Measurements from ENCODE around the gene QPCT. TPM values are rescaled to one million over a fixed set of nuclear protein-coding genes. Genes with fewer than 3 reads are reported as not detected.
A peak's percentile ranks its signal among the peaks of the same experiment; 100 is the strongest.

QPCT gene
- total RNA-seq, 1 experiment from 2014 or later = not detected

DNA sequence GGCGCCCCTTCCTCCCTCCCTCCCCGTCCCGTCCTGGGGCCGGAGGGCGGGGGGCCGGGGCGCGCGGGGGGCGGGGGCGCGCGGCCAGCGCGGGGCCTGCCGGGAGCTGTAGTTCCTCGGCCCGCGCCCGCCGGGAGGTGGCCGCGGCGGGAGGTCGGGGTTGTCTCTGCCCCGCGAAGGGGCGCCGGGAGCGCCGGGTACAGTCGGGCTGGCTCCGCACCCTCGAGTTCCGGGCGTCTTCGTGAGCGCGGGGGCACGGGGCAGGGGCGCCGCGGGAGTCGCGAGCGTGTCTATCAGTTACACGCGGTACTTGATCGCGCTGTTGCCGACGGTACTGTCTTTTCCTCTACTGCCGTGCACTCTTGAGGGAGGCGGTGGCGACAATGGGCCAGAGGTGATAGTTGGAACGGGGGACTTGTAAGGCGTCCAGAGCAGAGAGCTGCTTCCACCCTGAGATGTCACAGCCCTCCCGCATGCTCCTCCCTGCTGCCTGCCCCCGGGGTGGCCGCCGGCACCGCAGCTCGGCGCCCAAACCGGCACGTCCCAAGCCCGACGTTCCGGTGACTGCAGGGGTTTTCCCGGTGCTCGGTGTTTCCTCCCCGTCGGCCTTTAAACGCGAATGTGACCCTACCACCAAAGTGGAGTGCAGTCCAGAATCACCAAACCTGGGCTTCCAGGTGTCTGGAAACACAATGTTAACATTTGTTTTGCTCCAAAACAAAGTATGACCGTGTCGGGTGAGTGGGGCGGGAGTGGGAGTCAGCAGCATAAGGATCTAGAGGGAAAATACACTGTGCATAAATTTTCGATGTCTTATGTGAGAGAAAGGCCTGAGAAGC lies 19.4 kb upstream of the QPCT start, which contains the start of gene PRKD3:
PRKD3 (minus strand) TSS at position 48 of the 839 bp plus-strand sequence. CDS start 8,309 bp downstream, outside the sequence.
- H3K27me3 ChIP-seq (ENCODE audit: insufficient read depth, low read length) = no peaks in the 10 kb centered on the region
- H3K79me2 ChIP-seq (ENCODE audit: insufficient read depth, low read length) = peaks cover 4% of the 10 kb centered on the region; the same call in 1 of the 2 replicates
- peaks cover 21% of the 10 kb centered on the region for H3K27me3 Mint-ChIP-seq (ENCODE audit: low read depth)
- no peaks in the 10 kb centered on the region for H4K20me1 ChIP-seq (ENCODE audit: control insufficient read depth, insufficient read depth, insufficient read length)
- H3K18ac ChIP-seq (ENCODE audit: insufficient read length, low read depth, low read length) = peak within 1 kb of the TSS; percentile 99
- H3K4me3 Mint-ChIP-seq = peak within 1 kb of the TSS; percentile 89 to 99
- H2BK20ac ChIP-seq (ENCODE audit: low read depth, low read length, poor library complexity, severe bottlenecking) = no peak within 1 kb of the TSS
- H3K23ac ChIP-seq (ENCODE audit: insufficient read length, low read depth, low read length) = peak within 1 kb of the TSS; percentile 39
- no peak within 1 kb of the TSS for H3K27ac ChIP-seq (ENCODE audit: insufficient read length, low read depth, low read length)
- no peak within 1 kb of the TSS for H2BK12ac ChIP-seq (ENCODE audit: insufficient read length, low read depth, low read length)
- no peaks in the 10 kb centered on the region for H3K9me3 ChIP-seq (ENCODE audit: control insufficient read depth, low read depth, low read length)
- H3K9ac ChIP-seq (ENCODE audit: extremely low read depth, insufficient read length, low read length) = peak within 1 kb of the TSS; percentile 92
- no peak within 1 kb of the TSS for H4K8ac ChIP-seq (replicated peaks; ENCODE audit: insufficient read length, low read depth, low read length)
- no peak within 1 kb of the TSS for H3K56ac ChIP-seq (ENCODE audit: insufficient read length, low read depth, low read length)
- no peak within 1 kb of the TSS for H4K91ac ChIP-seq (ENCODE audit: insufficient read length, low read depth, low read length)
- no peak within 1 kb of the TSS for H2BK15ac ChIP-seq (ENCODE audit: low read depth, low read length)
- no peak within 1 kb of the TSS for H2AFZ ChIP-seq (ENCODE audit: low read length)
- TF ChIP-seq CTCF (conservative IDR thresholded peaks at IDR 0.05) = no peak
- no CpG with 5 or more reads among the region's 79 CpGs for WGBS (ENCODE audit: extremely low coverage, insufficient read length, low lambda C conversion rate)
- no peak within 1 kb of the TSS for H2BK5ac ChIP-seq (ENCODE audit: insufficient read length, low read length)
- H2BK120ac ChIP-seq (ENCODE audit: low read depth, low read length, poor library complexity, severe bottlenecking) = no peak within 1 kb of the TSS
- H3K4ac ChIP-seq (ENCODE audit: low read depth, low read length) = no peak within 1 kb of the TSS
- no peak within 1 kb of the TSS for H2AK5ac ChIP-seq (ENCODE audit: insufficient read length, low read length)
- H3K14ac ChIP-seq (ENCODE audit: insufficient read depth, low read length) = peak within 1 kb of the TSS; percentile 98; the same call in 1 of the 2 replicates
- peaks cover 18 to 21% of the 10 kb centered on the region in 2 experiments for H3K4me1 Mint-ChIP-seq
- no peaks in the 10 kb centered on the region for H3K4me1 ChIP-seq (ENCODE audit: insufficient read depth, low read length)
- H3K36me3 Mint-ChIP-seq (ENCODE audit: insufficient read depth in 1 of 3, low read depth in 3 of 3) = peaks cover 7 to 10% (median 8%) of the 10 kb centered on the region in 3 experiments; a peak in 3 of 7 replicates
- H3K27ac Mint-ChIP-seq = peak within 1 kb of the TSS; percentile 94 to 99 (median 97)
- H3K9me3 Mint-ChIP-seq = no peaks in the 10 kb centered on the region
- peak within 1 kb of the TSS; percentile 87 for H3K4me2 ChIP-seq (ENCODE audit: insufficient read depth, insufficient read length, low read length)
- no peak within 1 kb of the TSS for H3T11ph ChIP-seq (ENCODE audit: low read length)
- peaks cover 2% of the 10 kb centered on the region for H3K79me1 ChIP-seq (ENCODE audit: insufficient read depth, low read depth, low read length, poor library complexity, severe bottlenecking)
- no peak within 1 kb of the TSS for H4K5ac ChIP-seq (ENCODE audit: insufficient read length, low read depth, low read length)
- peaks cover 6% of the 10 kb centered on the region for H3K23me2 ChIP-seq (ENCODE audit: insufficient read length, low read depth, low read length, poor library complexity, severe bottlenecking)
- peak; percentile 80 for DNase-seq

All from H9 (cell line).